Neural cell (in vitro differentiated cells): Measurements from ENCODE around the gene SFTPD.

Experiments used
- CTCF ChIP-seq: fragments of 450-650 bp; IDR thresholded peaks from 2 replicates; pipeline ENCODE4 v1.5.1; 2014; ENCODE audit warnings: antibody characterized with exemption, mild to moderate bottlenecking, moderate library complexity; ENCODE audit not compliant: poor library complexity, severe bottlenecking
- EZH2 ChIP-seq: fragments of 200-600, 300-800 bp; shearing (Covaris generic), sonication (generic); IDR thresholded peaks from 2 replicates; pipeline ENCODE4 v1.6.1; 2014; ENCODE audit warnings: antibody characterized with exemption, low read length, borderline replicate concordance, mild to moderate bottlenecking; ENCODE audit not compliant: insufficient read depth, poor library complexity, severe bottlenecking
- MXI1 ChIP-seq: fragments of 450-650 bp; conservative IDR thresholded peaks from 2 replicates; pipeline ENCODE4 v1.6.1; 2014; ENCODE audit warnings: antibody characterized with exemption, mild to moderate bottlenecking; ENCODE audit not compliant: poor library complexity, severe bottlenecking

- TF ChIP-seq EZH2, result no peak
- TF ChIP-seq CTCF, result no peak
- no peak for TF ChIP-seq MXI1
Observed at GRCh38 chr10:79926037-79926436, 22.9 kb downstream of the SFTPD start.
